Stimulated activated naive CD8-positive, alpha-beta T cell treated with anti-CD3 and anti-CD28 coated beads, Interleukin-15, Interleukin-2, amounts not matched to agents 100 U/mL and 50 U/mL, for 24 hours (primary cell): ENCODE results near the gene RAMP2.
"Not testable (repeated sequence)": the region's sequence is repeated elsewhere in the genome, so short reads cannot be mapped to it uniquely, and the experiment has no call there.

Experiments used
- ATAC-seq: fragments of 150-1000 bp; cut with Tn5 transposase; one replicate; pipeline ENCODE4 v1.10.0; 2021
- DNase-seq: peaks from one replicate; pipeline ENCODE4 v3.0.0; 2021

Gene RAMP2

GRCh38 chr17:42769964-42770363 lies 8.9 kb downstream of the RAMP2 start:
- ATAC-seq, DNase-seq: not testable (repeated sequence)

DNA sequence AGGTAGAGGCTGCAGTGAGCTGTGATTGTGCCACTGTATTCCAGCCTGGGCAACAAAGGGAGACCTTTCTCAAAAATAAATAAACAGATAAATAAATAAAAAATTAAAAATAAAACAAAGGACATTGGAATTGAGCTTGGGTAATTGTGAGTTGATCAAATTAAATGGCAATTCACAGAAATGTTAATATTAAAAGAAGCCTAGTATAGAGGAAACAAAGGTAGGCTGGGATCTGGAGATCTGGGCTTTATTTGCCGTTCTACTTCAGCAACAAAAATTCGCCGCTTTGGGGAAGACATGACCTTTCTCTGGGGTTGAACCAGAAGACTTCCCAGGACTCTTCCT lies 11.9 kb downstream of the RAMP2 start:
- no peak for ATAC-seq
- no peak for DNase-seq

DNA sequence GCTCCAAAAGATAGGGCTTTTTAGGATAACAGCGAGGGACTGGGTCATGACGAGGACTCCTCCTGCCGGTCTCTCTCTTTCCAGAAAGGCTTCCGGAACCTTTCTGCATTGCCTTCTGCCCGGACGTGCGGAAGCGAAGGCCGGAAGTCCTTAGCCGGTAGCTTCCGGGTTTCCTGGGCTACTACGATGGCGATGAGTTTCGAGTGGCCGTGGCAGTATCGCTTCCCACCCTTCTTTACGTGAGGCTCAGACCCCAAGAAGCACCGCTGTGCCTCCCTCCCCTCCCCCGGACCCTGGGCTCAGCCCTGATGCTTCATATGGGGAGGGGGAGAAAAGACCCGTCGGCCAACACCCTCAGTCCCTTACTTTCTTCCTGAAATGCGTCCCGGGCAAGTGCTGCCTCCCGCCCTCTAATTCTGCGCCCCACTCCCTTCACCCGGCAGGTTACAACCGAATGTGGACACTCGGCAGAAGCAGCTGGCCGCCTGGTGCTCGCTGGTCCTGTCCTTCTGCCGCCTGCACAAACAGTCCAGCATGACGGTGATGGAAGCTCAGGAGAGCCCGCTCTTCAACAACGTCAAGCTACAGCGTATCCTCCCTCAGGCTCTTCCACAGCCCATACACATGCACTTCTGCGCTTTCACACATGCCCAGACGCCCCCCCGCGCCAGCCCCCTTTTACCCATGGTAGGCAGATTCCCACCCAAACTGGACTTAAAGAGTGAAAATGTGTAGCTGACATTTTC lies 12.4 kb downstream of the RAMP2 start, which contains the start of gene VPS25:
TSS of gene VPS25 (plus strand) at position 160 of the 746 bp plus-strand sequence. CDS start at position 187, 27 bp downstream.
- ATAC-seq: peak; percentile 95
- peak; percentile 80 for DNase-seq

DNA sequence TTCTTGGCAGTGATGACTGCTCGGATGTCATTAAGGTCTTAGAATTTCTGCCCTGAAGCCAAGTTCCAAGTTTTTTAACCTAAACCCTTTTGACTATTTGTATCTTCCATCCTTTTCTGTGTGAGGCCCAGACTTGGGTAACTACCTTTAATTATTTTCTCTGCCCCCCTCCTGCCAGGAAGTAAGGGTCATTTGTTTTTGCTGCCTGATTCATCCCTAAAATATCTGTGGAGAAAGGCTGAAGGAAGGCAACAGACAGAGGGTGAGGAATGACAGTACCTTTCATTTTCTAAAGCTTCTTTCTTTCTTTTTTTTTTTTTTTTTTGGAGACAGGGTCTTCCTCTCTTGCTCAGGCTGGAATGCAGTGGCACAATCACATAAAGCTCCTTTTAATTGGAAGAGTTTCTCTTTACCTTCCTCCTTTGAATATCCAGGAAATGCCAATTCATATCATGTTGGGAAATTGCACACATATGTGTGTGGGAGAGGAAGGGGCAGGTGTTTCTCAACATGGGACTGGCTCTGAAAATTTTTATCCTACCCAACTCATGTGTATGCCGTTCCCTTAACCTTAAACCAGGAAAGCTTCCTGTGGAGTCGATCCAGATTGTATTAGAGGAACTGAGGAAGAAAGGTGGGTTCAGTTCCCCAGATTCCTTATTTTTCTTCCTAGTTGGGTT lies 13.2 kb downstream of the RAMP2 start:
- ATAC-seq (no peak), DNase-seq (no peak)

- no peak for DNase-seq
- no peak for ATAC-seq
These were observed 14.6 kb downstream of the RAMP2 start for GRCh38 chr17:42775534-42776098.

GRCh38 chr17:42778570-42778969 lies 17.5 kb downstream of the RAMP2 start:
- DNase-seq: no peak
- no peak for ATAC-seq

- DNase-seq (no peak), ATAC-seq (no peak)
These were observed 18.4 kb downstream of the RAMP2 start for GRCh38 chr17:42779304-42779935.

DNA sequence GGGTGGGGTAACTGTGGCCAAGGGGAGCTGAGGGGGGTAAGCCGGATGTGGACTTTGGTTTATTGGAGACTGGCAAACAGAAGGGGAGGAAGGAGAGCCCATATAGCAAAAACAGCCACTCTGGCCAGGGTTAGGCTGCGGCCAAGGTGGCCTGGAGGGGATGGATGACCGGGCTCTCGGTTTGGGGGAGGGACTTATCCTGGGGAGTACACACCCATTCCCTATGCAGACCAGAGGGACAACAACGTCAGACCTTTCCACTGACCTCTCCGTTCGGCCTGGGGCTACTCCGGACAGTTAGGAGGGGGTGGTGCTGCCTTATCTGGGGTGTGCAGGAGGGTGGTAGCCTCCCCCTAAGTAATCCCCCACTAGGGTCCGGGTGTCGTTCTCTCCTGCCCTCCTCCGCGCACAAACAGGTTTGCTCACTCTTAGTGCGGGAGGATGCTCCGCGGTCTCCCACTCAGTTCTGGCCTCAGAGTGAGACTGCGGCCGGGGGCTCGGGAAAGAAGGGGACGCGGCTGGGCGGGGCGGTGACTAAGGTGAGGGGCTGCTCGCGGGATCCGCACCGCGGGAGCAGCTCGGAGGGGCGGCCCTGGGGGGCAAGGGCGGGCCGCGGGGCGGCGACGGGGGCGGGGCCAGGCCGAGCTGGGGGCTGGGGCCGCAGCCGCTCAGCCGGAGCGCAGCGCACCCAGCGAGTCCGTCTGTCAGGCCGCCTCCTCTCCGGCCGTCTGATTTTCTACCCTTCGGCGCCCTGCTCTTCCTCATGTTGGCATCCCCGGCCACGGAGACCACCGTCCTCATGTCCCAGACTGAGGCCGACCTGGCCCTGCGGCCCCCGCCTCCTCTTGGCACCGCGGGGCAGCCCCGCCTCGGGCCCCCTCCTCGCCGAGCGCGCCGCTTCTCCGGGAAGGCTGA lies 19.2 kb downstream of the RAMP2 start, which contains the start of gene WNK4:
TSS of gene WNK4 (plus strand) at position 675 of the 915 bp plus-strand sequence. CDS start at position 764, 89 bp downstream.
- ATAC-seq: no peak
- DNase-seq: no peak

- ATAC-seq: no peak
- DNase-seq: no peak
These were observed 20.0 kb downstream of the RAMP2 start for GRCh38 chr17:42780851-42781638.

DNA sequence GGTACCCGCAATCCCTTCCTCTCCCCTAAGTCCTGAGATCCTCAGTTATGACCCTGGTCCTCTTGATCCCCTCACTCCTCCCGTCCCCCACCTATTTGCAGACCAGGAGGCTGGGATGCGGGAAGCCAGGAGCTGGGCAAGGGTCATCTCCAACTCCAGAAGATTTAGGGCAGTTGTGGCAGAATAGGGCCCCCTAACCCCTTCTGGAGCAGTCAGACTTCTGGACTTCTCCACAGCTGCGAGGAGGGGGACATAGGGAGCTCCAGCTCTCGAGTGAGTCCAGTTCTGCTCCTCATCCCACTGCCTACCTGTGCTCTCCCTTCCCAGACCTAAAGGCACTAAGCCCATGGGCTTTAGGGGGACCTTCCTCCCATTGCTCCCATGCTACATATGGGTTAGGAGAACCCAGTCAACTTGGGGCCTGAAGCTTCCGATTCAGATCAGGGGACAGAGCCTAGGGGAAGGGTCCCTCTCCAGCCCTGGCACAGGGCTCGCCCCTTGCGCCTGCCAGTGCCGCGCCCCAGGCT lies 20.7 kb downstream of the RAMP2 start:
- ATAC-seq: no peak
- no peak for DNase-seq

- DNase-seq: no peak
- no peak for ATAC-seq
These were observed 21.4 kb downstream of the RAMP2 start for GRCh38 chr17:42782166-42783061.

- ATAC-seq (no peak), DNase-seq (no peak)
These were observed 22.2 kb downstream of the RAMP2 start for GRCh38 chr17:42783062-42783790.

GRCh38 chr17:42783791-42784138 lies 22.7 kb downstream of the RAMP2 start:
- no peak for DNase-seq
- ATAC-seq: no peak

DNA sequence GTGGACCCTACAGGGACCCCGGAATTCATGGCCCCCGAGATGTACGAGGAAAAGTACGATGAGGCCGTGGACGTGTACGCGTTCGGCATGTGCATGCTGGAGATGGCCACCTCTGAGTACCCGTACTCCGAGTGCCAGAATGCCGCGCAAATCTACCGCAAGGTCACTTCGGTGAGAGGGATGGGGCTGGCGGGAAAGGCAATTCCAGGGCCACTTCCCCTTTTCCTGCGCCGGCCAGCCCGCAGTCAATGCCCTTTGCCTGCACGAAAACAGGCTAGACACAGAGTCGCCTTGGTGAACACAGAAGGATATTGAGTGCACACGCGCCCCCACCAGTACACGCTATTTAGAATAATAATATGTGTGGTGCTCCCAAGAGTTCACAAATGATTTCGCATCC lies 23.4 kb downstream of the RAMP2 start:
- no peak for ATAC-seq
- no peak for DNase-seq

DNA sequence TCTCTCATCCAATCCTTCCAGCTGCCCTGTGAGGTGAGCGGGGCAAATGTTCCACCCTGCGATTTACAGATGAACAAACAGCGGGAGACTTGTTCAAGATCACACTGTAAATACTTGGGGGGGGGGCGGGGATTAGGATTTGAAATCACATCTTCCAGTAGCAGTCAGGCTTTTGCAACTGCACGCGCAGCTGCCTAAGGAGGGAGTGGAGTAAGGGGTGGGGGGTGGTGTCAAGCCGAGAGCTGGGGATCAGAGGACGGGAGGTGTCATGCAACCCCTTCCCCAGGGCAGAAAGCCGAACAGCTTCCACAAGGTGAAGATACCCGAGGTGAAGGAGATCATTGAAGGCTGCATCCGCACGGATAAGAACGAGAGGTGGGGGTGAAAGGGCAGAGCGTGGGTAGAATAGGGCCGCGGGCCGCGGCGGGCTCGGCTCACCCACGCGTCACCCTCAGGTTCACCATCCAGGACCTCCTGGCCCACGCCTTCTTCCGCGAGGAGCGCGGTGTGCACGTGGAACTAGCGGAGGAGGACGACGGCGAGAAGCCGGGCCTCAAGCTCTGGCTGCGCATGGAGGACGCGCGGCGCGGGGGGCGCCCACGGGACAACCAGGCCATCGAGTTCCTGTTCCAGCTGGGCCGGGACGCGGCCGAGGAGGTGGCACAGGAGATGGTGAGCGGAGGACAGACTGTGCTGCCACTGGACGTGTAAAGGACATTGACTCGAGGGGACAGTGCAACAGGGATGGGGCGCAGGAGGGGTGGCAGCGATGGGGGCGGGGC lies 24.0 kb downstream of the RAMP2 start:
- DNase-seq (no peak), ATAC-seq (no peak)

GRCh38 chr17:42787266-42787665 lies 26.2 kb downstream of the RAMP2 start:
- DNase-seq: no peak
- no peak for ATAC-seq

- DNase-seq (no peak), ATAC-seq (no peak)
These were observed 30.9 kb downstream of the RAMP2 start for GRCh38 chr17:42791948-42792347.

DNA sequence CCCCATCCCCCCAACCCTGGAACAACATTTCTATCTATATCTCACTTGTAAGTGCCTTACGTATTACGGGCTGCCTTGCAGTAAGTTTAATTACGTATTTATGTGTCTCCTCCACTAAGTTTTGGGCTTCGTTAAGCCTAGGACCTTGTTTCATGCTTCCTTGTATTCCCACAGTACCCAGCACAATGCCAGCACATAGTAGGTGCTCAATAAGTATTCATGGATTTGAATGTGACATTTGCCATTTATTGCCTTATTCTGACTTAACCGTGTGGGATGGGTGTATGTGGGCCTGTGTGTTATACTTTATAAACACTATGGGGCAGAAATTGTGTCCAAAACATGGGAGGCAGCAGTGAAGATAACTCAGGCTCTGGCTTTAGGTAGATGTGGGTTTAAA lies 31.5 kb downstream of the RAMP2 start:
- ATAC-seq: no peak

More for the DNA sequence above, 31.5 kb downstream of the RAMP2 start:
- DNase-seq: no peak
